ENCODE measurements around the gene GON4L.

- no peak for TF ChIP-seq CTCF (conservative IDR thresholded peaks at IDR 0.05; ENCODE audit: low read depth, low read length)
- no peak for TF ChIP-seq EZH2phosphoT487 (IDR thresholded peaks at IDR 0.05; ENCODE audit: borderline replicate concordance, low read length)
Observed at GRCh38 chr1:155904261-155904660, 47.2 kb upstream of the GON4L start.

All from PC-3 (cell line).